Superior temporal gyrus (tissue), 1 donor: Measurements from ENCODE around the gene TDRD10.
A peak's percentile ranks its signal among the peaks of the same experiment; 100 is the strongest.

Source experiments
- DNase-seq: peaks from one replicate; pipeline ENCODE4 v3.0.0-alpha.2; 2016; ENCODE audit errors: extremely low spot score

The TDRD10 gene, protein sequence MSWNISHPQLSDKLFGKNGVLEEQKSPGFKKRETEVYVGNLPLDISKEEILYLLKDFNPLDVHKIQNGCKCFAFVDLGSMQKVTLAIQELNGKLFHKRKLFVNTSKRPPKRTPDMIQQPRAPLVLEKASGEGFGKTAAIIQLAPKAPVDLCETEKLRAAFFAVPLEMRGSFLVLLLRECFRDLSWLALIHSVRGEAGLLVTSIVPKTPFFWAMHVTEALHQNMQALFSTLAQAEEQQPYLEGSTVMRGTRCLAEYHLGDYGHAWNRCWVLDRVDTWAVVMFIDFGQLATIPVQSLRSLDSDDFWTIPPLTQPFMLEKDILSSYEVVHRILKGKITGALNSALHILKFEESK

DNA sequence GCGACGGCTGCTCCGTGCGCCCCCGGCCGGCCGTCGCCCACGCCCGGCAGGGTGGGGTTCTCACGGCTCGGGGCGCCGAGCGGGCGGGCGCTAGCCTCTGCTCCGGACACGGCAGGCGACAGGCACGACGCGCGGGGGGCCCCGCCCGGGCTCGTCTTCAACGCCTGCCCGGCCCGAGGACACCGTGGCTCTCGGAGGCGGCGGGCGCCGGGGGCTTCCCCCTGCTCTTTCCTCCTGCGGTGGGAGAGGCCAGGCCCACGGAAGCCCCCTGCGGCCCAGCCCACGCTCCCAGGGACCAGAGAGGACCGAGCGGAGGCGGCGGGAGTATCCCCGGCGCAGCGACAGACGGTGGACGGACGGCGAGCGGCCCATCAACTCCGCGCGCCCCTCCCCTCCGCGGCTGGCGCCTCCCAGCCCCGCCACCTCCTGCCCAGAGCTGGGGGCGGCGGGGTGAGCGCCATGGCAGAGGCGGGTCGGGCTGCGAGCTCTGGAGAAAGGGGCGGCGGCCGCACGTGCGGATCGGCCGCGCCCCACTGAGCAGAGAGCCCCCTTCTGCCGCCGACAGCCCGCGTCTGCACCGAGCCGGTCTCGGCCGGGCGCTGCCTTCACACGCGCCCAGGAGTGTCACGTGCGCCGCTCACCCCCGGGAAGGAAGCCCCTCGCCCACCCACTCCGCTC, at the start of gene TDRD10, which contains the start of gene SHE:
TDRD10 (plus strand) TSS at position 154 of the 678 bp plus-strand sequence. CDS start 4,685 bp downstream, outside the sequence.
SHE (minus strand) TSS at position 347 of the 678 bp plus-strand sequence. CDS start 386 bp downstream, outside the sequence.
- no peak for DNase-seq

DNA sequence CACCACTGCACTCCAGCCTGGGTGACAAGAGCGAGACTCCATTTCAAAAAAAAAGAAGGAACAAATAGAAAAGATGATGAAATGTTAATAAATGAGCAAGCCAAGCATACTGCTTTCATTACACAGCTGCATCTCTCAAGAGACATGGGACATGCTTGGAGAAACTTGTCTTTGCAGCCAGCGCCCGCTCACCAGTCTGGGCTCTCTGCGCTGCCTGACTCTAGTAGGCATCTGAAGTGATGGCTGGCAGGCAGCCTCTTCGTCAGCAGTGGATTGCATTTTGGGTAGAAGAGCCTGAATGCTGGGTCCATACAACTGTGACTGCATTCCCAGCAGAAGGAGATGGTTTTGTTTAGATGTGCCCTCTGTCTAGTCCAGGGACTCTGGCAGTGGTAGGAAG, 48.9 kb upstream of the TDRD10 start:
- no peak for DNase-seq

DNA sequence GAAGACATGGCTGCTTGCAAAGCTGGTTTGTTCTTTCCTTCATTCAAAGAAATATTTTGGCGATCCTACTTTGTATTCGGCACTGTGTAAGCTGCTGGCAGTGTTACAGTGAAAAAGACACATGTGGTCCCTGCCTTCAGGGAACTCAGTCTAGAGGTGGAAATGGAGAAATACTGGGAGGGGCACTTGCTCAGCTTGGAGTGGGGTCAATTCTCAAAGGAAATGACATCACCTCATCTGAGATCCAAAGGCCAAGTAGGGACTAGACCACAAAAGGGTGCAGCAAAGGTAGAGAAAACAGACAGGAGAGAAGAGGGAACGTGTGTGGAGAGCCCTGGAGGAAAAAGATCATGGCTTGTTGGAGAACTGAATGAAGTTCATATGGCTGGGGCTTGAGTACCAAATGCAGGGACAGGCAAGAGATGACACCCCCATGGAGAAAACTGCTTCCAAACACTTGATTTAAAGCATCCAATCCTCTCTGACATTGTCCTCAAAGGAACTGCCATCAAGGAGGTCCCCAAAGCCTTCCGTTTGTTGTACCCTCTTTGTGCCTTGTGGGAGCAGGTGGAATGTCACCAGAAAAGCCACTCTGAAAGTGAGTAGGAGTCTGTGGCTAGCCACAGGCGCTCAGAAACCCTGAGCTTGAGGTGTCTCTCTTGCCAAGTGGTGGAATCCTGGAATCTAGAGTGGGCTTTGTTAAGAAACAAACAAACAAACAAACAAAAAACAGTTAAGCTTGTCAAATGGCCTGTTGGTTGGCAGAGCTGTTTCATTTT, 48.3 kb upstream of the TDRD10 start:
- DNase-seq, result peak; percentile 16

DNA sequence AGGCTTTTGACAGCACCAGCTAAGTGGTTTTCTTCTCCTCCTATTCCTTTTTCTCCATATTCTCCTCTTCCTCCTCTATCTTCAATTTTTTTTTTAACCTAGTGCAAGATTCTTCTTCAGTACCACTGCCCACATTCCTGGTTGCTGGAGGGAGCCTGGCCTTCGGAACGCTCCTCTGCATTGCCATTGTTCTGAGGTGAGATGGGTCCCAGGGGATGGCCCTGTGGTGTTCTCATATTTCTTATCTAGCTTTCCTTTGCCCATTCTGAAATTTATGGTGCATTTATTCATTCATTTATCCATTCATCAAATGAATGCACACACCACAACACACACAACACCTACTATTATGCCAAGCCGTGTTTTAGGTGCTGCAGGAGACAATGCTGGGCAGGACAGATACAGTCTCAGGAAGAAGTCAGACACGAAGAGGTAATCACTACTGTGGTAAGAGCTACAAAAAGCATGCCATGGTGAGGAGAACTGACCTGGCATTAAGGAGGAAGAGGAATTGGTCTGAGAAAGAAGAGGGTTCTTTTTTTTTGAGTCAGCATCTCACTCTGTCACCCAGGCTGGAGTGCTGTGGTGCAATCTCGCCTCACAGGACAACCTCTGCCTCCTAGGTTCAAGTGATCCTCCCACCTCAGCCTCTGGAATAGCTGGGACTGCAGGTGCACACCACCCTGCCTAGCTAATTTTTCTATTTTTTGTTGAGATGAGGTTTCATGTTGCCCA, 47.5 kb upstream of the TDRD10 start:
- DNase-seq, result no peak

DNA sequence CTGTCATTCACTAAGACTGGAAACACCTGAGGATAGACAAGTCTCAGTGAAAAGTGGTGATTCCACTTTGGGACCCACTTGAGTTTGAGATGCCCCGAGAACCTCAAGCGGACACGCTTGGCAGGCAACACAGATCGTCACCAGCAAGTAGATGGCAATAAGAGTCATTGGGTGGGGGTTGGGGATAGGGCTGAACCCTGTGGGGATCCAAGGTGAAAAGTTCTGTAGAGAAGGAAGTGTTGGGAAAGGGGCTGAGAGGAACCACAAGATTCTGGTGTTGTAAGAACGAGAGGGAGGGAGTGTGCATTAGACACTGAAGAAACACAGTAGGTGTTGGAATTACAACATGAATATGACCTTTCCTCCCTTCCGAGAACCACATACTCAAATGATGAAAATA, 45.4 kb upstream of the TDRD10 start:
- no peak for DNase-seq

DNA sequence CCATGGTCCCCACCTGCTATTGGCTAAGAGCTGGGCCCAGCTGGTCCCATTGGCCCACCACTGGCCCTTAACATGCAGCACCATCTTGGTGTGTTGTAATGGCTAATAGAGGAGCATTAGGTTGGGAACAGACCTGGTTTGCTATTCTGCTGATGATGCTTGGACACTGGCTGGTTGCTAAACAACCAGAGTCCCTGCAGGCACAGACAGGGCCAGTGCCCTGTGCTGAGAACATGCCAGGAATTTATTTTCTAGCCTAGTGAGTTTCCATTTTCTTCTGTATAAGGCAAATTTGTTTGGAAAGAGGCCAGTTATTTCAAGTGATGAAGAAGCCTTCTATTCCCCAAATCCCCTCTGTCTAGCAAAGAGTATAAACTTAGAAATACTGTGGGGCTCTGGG, 42.9 kb upstream of the TDRD10 start:
- DNase-seq, result no peak

DNA sequence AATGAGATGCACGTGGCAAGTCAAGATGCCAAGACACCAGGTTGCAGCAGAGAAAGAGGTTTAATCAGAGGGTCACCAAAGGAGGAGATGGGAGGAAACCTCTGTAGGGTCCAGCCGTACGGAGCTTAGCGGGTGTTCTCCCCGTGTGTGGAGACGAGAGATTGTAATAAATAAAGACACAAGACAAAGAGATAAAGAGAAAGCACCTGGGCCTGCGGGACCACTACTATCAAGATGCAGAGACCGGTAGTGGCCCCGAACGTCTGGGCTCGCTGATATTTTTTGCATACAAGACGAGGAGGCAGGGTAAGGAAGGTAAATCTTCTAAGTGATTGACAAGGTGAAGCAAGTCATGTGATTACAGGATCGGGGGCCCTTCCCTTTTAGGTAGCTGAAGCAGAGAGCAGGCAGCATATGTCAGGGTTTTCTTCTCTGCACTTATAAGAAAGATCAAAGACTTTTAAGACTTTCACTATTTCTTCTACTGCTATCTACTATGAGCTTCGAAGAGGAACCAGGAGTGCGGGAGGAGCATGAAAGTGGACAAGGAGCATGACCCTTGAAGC, 41.2 kb upstream of the TDRD10 start:
- no peak for DNase-seq

DNA sequence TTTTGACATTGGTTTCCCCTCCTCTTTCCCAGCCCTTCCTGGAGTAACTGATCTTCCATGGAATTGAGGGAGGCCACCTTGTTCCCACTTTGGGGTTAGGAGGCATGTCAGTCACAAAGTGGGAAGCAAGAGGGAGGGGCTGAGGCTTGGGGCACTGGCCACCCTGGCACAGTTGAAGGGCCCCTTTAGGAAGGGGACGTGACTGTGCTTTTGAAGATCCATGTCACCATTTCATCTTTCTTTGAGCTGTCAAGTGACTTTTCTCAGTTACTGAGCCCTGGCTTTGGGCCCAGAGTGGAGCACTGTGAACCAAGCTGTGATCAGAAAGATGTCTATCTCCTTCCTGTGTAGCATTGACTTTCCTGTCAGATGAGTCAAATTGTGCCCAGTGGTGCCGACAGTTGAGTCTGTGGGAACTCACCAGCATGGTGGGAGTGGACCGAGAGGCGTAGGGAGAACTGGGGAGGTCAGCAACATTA, 38.5 kb upstream of the TDRD10 start:
- DNase-seq, result no peak

DNA sequence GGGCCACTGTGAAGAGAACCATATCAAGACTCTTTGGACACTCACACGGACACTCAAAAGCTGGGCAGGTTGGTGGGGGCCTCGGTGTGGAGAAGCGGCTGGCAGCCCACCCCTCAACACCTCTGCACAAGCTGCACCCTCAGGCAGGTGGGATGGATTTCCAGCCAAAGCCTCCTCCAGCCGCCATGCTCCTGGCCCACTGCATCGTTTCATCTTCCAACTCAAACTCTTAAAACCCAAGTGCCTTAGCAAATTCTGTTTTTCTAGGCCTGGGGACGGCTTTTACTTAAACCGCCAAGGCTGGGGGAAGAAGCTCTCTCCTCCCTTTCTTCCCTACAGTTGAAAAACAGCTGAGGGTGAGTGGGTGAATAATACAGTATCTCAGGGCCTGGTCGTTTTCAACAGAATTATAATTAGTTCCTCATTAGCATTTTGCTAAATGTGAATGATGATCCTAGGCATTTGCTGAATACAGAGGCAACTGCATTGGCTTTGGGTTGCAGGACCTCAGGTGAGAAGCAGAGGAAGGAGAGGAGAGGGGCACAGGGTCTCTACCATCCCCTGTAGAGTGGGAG, 36.3 kb upstream of the TDRD10 start:
- DNase-seq, result no peak

DNA sequence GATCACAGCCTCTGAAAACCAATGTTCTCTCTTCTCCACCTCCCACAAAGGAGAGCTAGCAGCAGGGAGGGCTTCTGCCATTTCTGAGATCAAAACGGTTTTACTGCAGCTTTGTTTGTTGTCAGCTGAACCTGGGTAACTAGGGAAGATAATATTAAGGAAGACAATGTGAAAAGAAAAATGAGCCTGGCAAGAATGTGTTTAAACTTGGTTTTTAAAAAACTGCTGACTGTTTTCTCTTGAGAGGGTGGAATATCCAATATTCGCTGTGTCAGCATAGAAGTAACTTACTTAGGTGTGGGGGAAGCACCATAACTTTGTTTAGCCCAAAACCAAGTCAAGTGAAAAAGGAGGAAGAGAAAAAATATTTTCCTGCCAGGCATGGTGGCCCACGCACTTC, 35.8 kb upstream of the TDRD10 start:
- DNase-seq, result no peak

DNA sequence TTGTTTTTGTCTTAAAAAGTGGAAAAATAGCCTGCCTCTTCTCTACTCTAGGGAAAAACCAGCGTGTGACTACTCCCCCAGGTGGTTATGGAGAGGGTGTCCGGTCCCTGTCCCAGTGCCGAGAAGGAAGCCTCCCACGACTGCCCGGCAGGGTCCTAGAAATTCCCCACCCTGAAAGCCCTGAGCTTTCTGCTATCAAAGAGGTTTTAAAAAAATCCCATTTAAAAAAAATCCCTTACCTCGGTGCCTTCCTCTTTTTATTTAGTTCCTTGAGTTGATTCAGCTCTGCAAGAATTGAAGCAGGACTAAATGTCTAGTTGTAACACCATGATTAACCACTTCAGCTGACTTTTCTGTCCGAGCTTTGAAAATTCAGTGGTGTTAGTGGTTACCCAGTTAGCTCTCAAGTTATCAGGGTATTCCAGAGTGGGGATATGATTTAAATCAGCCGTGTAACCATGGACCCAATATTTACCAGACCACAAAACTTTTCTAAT, 35.0 kb upstream of the TDRD10 start:
- peak; percentile 29 for DNase-seq

DNA sequence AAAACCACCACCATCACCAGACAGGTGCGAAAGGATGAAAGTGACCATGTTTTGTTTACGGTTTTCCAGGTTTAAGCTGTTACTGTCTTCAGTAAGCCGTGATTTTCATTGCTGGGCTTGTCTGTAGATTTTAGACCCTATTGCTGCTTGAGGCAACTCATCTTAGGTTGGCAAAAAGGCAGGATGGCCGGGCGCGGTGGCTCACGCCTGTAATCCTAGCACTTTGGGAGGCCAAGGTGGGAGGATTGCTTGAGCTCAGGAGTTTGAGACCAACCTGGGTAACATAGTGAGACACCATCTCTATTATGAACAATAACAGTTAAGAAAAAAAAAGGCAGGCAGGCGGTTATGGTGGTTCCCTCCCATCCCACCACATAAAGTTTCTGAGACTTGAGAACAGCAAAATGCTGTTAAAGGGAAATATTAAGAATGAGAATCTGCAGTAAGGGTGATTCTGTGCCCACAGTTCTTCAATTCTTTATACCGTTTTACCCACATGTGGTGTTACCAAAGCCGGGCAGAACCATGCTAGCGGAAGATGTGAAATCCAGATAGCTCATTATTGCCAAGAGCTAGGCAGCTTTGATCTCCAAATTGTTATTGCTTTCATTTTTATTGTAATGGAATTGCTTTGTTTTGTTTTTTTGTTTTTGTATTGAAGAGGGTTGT, 34.5 kb upstream of the TDRD10 start:
- DNase-seq, result no peak

DNA sequence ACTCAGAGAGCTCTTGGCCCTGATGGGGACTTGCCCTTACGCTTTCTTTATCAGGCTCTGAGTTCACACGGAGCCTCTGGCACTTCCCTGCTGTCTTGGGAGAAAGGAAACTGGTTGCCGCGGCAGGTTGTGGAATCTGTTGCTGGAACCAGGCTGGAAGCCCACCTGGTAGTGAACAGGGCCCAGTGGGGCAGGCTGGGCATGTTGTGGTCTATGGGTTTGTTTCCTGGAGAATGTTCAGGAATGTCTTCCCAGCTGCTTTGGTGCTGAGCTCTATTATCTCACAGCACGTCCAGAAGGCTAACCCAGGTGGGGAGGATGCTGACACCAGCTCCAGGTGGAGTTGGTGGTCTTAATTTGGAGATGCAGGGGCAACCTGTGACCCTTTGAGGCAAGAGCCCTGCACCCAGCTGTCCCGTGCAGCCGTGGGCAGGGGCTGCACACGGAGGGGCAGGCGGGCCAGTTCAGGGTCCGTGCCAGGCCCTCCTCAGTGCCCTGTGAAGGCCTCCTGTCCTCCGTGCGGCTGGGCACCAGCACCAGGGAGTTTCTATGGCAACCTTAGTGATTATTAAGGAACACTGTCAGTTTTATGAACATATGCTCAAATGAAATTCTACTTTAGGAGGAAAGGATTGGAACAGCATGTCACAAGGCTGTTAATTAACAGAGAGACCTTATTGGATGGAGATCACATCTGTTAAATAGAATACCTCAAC, 33.3 kb upstream of the TDRD10 start:
- no peak for DNase-seq

DNA sequence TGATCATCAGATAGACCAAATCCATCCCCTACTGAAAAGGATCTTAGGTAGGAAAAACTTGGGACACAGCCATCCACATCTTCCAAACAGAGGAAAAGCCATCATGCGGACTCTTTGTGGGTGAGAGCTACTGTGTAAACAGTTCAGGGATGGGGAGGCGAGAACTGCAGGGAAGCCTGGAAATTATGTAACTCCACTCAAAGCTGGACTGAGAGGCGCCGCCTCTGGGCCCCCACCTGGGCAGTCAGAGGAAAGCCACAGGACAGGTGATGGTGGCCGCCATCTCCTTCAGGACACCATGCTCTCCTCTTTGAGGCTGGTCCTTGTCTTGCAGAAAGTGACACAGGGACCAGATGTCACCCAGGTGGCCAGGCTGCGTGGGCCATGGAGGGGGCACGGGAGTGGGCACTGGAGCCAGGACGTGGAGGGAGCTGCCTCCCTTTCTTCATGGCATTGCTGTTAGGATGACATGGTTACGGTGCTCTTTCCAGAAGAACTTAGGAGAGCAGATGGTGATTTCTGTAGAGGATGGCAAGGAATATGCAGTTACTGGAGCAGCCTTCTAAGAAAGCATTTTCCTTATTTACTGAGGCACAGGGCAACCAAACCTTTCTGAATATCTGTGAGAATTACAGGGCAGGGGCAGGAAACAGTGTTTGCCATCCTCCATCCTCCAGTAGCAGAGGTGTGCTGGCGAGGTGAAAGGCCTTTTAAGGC, 32.0 kb upstream of the TDRD10 start:
- no peak for DNase-seq

DNA sequence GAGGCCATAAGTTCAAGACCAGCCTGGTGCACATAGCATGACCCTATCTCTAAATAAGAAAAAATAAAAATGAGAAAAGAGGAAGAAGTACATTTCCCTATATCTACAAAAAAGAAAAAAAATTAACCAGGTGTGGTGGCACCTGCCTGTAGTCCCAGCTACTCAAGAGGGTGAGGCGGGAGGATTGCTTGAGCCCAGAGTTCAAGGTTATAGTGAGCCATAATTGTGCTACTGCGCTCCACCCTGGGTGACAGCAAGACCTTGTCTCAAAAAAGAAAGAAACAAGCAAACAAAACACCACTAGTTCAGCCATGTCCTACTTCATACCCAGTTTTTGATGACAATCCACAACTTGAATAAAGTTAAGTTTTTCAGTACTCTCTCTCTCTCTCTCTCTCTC, 30.7 kb upstream of the TDRD10 start:
- no peak for DNase-seq

DNA sequence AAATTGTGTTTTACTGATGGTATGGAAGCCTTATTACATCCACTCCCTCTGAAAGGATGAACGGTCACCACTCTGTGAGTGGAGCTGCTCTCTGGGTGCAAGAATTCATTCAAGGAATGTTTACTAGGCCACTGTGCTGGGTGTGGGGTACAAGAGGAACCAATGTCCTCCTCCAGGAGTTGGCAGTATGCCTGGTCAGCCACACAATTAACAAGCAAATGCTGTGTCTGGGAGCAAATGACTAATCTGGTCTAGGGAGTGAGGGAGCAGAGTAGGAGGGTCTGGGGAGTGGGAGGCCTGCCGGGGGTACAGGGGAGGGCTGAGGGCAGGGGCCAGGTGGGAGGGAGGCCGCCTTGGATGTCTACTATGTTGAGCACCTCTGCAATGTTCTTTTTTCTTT, 27.2 kb upstream of the TDRD10 start:
- DNase-seq, result peak; percentile 93

DNA sequence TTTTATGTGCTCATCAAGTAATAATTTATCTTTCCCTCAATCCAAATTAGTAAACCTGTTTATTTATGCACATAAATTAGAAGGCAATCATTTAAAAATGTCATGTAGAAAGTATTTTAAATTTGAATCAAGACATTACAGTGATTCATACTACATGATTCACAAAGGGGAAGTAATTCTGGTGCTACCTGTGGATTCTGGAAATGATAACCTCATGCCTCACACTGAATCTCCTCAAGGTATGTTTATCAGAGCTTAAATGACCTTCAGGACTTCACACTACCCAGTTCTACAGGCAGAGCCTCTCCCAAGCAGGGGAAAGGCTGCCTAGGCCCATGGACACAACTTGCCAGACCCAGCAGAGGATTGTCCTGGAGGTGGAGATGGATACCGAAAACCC, 25.2 kb upstream of the TDRD10 start:
- DNase-seq, result no peak

DNA sequence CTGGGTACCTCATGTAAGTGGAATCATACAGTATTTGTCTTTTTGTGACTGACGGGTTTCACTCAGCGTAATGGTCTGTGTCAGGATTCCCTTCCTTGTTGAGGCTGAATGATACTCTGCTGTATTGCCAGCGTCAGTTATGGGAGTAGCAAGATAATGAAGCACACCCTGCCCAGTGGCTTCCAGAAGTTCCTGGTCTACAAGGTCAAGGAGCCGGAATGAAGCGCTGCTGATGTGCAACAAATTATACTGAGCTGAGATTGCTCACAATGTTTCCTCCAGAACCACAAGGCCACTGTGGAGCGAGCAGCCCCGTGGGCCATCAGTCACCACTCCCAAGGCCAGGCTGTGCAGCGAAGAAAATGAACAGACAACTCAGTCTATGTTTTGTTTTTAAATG, 24.0 kb upstream of the TDRD10 start:
- no peak for DNase-seq

DNA sequence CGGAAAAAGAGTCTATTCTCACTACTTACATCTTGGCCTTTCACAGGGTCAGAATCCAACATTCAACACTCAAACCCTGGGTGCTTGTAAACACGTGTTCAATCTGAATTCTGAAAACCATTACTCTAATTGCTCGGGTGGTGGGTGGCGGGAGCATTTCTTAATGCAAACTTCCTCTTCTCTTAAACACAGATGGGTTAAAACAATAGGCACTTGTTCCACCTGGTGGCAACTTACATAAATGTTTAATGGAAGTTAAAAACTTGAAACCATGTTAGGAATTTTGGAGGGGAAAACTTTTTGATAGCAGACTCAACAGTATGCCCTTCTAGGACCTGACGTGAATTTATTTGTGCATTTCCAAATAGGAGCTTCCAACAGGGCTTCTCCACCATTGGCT, 23.4 kb upstream of the TDRD10 start:
- no peak for DNase-seq
